SK-N-SH (cell line): Measurements from ENCODE around the gene SLC38A3. TPM values are rescaled to one million over a fixed set of nuclear protein-coding genes. Genes with fewer than 3 reads are reported as not detected.

Experiments
- CTCF ChIA-PET: fragments of 300-600, 350-600 bp; formaldehyde crosslinking; extraction: SDS; loops from one replicate; lab custom pipeline; 2021; lab: Yijun Ruan, JAX
- POLR2A ChIA-PET: fragments of 350-600 bp; sonication (Branson Sonifier 250); formaldehyde crosslinking; extraction: SDS; loops from one replicate; lab custom pipeline; 2020; ENCODE audit warnings: antibody characterized with exemption, inconsistent platforms; lab: Yijun Ruan, JAX
- DNase-seq: peaks from one replicate; pipeline ENCODE4 v3.0.0; 2012
- H2AFZ ChIP-seq: fragments of 200-600 bp; sonication (generic); 2 replicates; pipeline ENCODE4 v1.8.1; 2016; ENCODE audit warnings: antibody characterized with exemption, mild to moderate bottlenecking, low read depth
- H3F3A ChIP-seq: fragments of 200-600 bp; sonication (generic); replicated peaks from 2 replicates; pipeline ENCODE3; 2016; ENCODE audit warnings: antibody characterized with exemption, mild to moderate bottlenecking; ENCODE audit not compliant: insufficient read depth
- H3K27ac ChIP-seq, 2 experiments: fragments of 200-500 bp in 1 of 2; fragments of 200-600 bp in 1 of 2; sonication (Bioruptor generic) in 1 of 2; sonication (generic), shearing (Covaris generic) in 1 of 2; 2 replicates each; pipeline versions ENCODE4 v1.5.1 to v1.6.1; 2014 to 2016; ENCODE audit warnings: low read depth in 2 of 2, inconsistent platforms in 1 of 2, low read length in 1 of 2, mild to moderate bottlenecking in 1 of 2, mixed read lengths in 1 of 2
- H3K27me3 ChIP-seq: fragments of 200-600 bp; sonication (generic), shearing (Covaris generic); 2 replicates; pipeline ENCODE4 v1.6.1; 2016; ENCODE audit warnings: mixed run types; ENCODE audit not compliant: insufficient read depth
- H3K36me3 ChIP-seq, 2 experiments: fragments of 200-500 bp in 1 of 2; fragments of 200-600 bp in 1 of 2; sonication (Bioruptor generic) in 1 of 2; sonication (generic) in 1 of 2; replicated peaks in 1 of 2; 2 replicates each; pipeline versions ENCODE3 to v1.5.1; 2014 to 2016; ENCODE audit warnings: low read length in 1 of 2, mild to moderate bottlenecking in 1 of 2; ENCODE audit not compliant: insufficient read depth in 2 of 2, control insufficient read depth in 1 of 2
- H3K4me1 ChIP-seq, 2 experiments: fragments of 200-500 bp in 1 of 2; fragments of 200-600 bp in 1 of 2; sonication (Bioruptor generic) in 1 of 2; sonication (generic), shearing (Covaris generic) in 1 of 2; 2 replicates each; pipeline versions ENCODE4 v1.5.1 to v1.6.1; 2014 to 2016; ENCODE audit warnings: low read depth in 1 of 2, low read length in 1 of 2, mixed run types in 1 of 2; ENCODE audit not compliant: insufficient read depth in 2 of 2, control insufficient read depth in 1 of 2
- H3K4me2 ChIP-seq: fragments of 200-600 bp; sonication (generic), shearing (Covaris generic); 2 replicates; pipeline ENCODE4 v1.6.1; 2017; ENCODE audit warnings: mixed run types
- H3K4me3 ChIP-seq, 2 experiments: fragments of 200-500 bp in 1 of 2; fragments of 200-600 bp in 1 of 2; sonication (Bioruptor generic) in 1 of 2; sonication (generic), shearing (Covaris generic) in 1 of 2; 2 replicates each; pipeline versions ENCODE4 v1.5.1 to v1.8.1; 2014 to 2016; ENCODE audit warnings: low read depth in 2 of 2, inconsistent platforms in 1 of 2, low read length in 1 of 2, mild to moderate bottlenecking in 1 of 2, mixed read lengths in 1 of 2, moderate library complexity in 1 of 2
- H3K79me2 ChIP-seq: fragments of 200-600 bp; sonication (generic); 2 replicates; pipeline ENCODE4 v1.8.1; 2017; ENCODE audit warnings: mild to moderate bottlenecking; ENCODE audit not compliant: insufficient read depth
- H3K9ac ChIP-seq: fragments of 200-600 bp; sonication (generic); 2 replicates; pipeline ENCODE4 v1.6.1; 2017; ENCODE audit warnings: mixed run types
- H3K9me2 ChIP-seq: fragments of 200-600 bp; sonication (generic); 2 replicates; pipeline ENCODE4 v1.6.1; 2017; ENCODE audit warnings: mixed run types
- H3K9me3 ChIP-seq: fragments of 200-600 bp; sonication (generic); 2 replicates; pipeline ENCODE4 v1.6.1; 2017; ENCODE audit warnings: mixed run types, mild to moderate bottlenecking, moderate library complexity
- H4K20me1 ChIP-seq: fragments of 200-600 bp; sonication (generic); 2 replicates; pipeline ENCODE4 v1.6.1; 2017; ENCODE audit warnings: mild to moderate bottlenecking, mixed run types; ENCODE audit not compliant: insufficient read depth
- EZH2phosphoT487 ChIP-seq: fragments of 200-600 bp; sonication (generic); IDR thresholded peaks from 2 replicates; pipeline ENCODE4 v1.6.1; 2017; ENCODE audit warnings: low read depth, mixed run types, mild to moderate bottlenecking, antibody characterized with exemption, moderate library complexity, borderline replicate concordance
- FOXJ3 ChIP-seq: sonication (generic); formaldehyde crosslinking; IDR thresholded peaks from 2 replicates; pipeline ENCODE4 v1.5.1; 2020; ENCODE audit warnings: mild to moderate bottlenecking, missing genetic modification reagents
- FOXM1 ChIP-seq: IDR thresholded peaks from 2 replicates; pipeline ENCODE4 v1.4.0; 2012; ENCODE audit warnings: low read depth, mild to moderate bottlenecking
- JUND ChIP-seq: IDR thresholded peaks from 2 replicates; pipeline ENCODE4 v1.4.0; 2012
- MXI1 ChIP-seq: IDR thresholded peaks from 2 replicates; pipeline ENCODE4 v1.6.1; 2012; ENCODE audit warnings: mild to moderate bottlenecking, low read depth, low read length, improper control_type of control experiment
- RAD21 ChIP-seq: IDR thresholded peaks from 2 replicates; pipeline ENCODE4 v1.6.1; 2012; ENCODE audit warnings: mild to moderate bottlenecking, low read length
- RFX5 ChIP-seq: IDR thresholded peaks from 2 replicates; pipeline ENCODE4 v1.6.1; 2012; ENCODE audit warnings: mild to moderate bottlenecking, improper control_type of control experiment, low read length
- SIN3A ChIP-seq: IDR thresholded peaks from 2 replicates; pipeline ENCODE4 v1.6.1; 2012; ENCODE audit warnings: low read depth, mild to moderate bottlenecking, low read length, moderate library complexity, borderline replicate concordance
- WGBS: methylation state at CpG from one replicate; pipeline ENCODE4 v1.1.6; 2017; ENCODE audit warnings: low lambda C conversion rate; 5-methylcytosine and 5-hydroxymethylcytosine counted together
- polyA plus RNA-seq, 3 experiments: library from polyadenylated mRNA; depleted of rRNA; stranded (reverse); fragments of >200 nt; gene quantifications; 2 replicates each; pipeline ENCODE4 v1.2.3, GENCODE V29; 2012
- TF ChIP-seq, protein P1 (sequence below): fragments of 150-350 bp; IDR thresholded peaks from 2 replicates; pipeline ENCODE4 v1.6.1; 2016; ENCODE audit warnings: mild to moderate bottlenecking, low read depth, low read length
- TF ChIP-seq, protein P2 (sequence below): IDR thresholded peaks from 2 replicates; pipeline ENCODE4 v1.4.0; 2012; ENCODE audit warnings: low read depth
- TF ChIP-seq, protein P3 (sequence below): IDR thresholded peaks from 2 replicates; pipeline ENCODE4; 2012

The SLC38A3 gene
- polyA plus RNA-seq, 1 of the 3 experiments (the other 2 are of a cell fraction): 0.84 TPM

DNA sequence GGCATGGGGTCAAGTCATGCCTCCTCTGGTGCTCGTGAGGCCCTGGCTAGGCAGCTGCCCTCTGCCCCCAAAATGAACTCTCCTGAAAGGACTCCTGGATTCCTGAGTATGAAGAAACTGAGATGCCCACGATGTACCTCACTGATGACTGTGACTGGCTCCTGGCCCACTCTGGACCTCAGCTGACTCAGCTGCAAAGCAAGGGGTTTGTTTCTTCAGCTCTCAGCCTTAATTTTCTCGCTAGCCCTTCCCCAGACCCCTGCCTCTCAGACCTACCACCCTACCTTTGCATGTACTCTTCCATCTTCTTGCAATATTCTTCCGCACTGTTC, 25.7 kb downstream of the SLC38A3 start:
- H3K9me3 ChIP-seq: no peaks in the 10 kb centered on the region
- H3K79me2 ChIP-seq: no peaks in the 10 kb centered on the region
- no peak overlapping the region for H3K4me3 ChIP-seq
- H3K9ac ChIP-seq: no peak overlapping the region
- CTCF ChIA-PET: interaction anchor here (7.6 to 61.6 kb wide), 3 partner anchors 18 to 47 kb away, joined by 91 to 1375 read pairs (median 433); partner anchors contain the start of genes GNAI2, GNAT1 and LSMEM2
- H2AFZ ChIP-seq: no peak overlapping the region
- H3K9me2 ChIP-seq: no peaks in the 10 kb centered on the region
- no peak overlapping the region for H3K4me2 ChIP-seq
- no peaks in the 10 kb centered on the region for H3K36me3 ChIP-seq
- no peaks in the 10 kb centered on the region for H4K20me1 ChIP-seq
- no peak overlapping the region for H3K27ac ChIP-seq
- TF ChIP-seq JUND (no peak), FOXJ3 (CRISPR knock-in tag) (no peak)
- TF ChIP-seq, protein P1, sequence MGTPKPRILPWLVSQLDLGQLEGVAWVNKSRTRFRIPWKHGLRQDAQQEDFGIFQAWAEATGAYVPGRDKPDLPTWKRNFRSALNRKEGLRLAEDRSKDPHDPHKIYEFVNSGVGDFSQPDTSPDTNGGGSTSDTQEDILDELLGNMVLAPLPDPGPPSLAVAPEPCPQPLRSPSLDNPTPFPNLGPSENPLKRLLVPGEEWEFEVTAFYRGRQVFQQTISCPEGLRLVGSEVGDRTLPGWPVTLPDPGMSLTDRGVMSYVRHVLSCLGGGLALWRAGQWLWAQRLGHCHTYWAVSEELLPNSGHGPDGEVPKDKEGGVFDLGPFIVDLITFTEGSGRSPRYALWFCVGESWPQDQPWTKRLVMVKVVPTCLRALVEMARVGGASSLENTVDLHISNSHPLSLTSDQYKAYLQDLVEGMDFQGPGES: no peak
- TF ChIP-seq, protein P2, sequence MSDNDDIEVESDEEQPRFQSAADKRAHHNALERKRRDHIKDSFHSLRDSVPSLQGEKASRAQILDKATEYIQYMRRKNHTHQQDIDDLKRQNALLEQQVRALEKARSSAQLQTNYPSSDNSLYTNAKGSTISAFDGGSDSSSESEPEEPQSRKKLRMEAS: no peak
- no peak for DNase-seq
- H3K27me3 ChIP-seq: no peaks in the 10 kb centered on the region
- WGBS: 71% methylated on average over 3 of the region's 4 CpGs
- H3K4me1 ChIP-seq: peaks cover 3 to 9% of the 10 kb centered on the region in 2 experiments; a peak in 1 of 4 replicates
- H3F3A ChIP-seq: peaks cover 6% of the 10 kb centered on the region
- POLR2A ChIA-PET: interaction anchor here (0.9 kb wide), 1 partner anchor 30 kb away, joined by 4 read pairs; no protein-coding TSS in a partner anchor

DNA sequence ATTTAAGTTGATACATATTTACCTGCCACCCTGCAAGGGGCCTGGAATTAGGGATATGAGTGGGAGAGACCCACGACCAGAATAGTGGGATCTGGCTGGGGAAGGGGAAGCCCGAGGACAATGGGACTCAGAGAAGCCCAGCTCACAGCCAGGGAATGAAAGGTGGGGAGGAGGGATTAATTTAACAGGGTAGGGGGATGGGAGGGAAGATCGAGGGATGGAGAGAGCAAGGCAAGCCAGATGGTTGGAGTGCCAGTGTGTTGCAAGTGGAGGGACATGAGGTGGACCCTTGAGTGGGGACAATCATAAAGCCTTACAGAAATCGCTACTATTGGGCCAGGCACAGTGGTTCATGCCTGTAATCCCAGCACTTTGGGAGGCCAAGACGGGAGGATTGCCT, 26.5 kb downstream of the SLC38A3 start:
- peaks cover 6% of the 10 kb centered on the region for H3F3A ChIP-seq
- no peaks in the 10 kb centered on the region for H3K27me3 ChIP-seq
- 0 out of 2 replicates have a peak, but pooled peaks cover 3% of the 10 kb centered on the region for H4K20me1 ChIP-seq
- no peaks in the 10 kb centered on the region for H3K9me3 ChIP-seq
- H3K79me2 ChIP-seq: peaks cover 6% of the 10 kb centered on the region
- 75% methylated on average over 5 of the region's 5 CpGs for WGBS
- H3K9ac ChIP-seq: no peak overlapping the region
- no peak for TF ChIP-seq RAD21
- no peak for TF ChIP-seq SIN3A
- TF ChIP-seq MXI1: no peak
- no peak for TF ChIP-seq FOXM1
- no peak for TF ChIP-seq JUND
- TF ChIP-seq, protein P3, sequence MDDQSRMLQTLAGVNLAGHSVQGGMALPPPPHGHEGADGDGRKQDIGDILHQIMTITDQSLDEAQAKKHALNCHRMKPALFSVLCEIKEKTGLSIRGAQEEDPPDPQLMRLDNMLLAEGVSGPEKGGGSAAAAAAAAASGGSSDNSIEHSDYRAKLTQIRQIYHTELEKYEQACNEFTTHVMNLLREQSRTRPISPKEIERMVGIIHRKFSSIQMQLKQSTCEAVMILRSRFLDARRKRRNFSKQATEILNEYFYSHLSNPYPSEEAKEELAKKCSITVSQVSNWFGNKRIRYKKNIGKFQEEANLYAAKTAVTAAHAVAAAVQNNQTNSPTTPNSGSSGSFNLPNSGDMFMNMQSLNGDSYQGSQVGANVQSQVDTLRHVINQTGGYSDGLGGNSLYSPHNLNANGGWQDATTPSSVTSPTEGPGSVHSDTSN: no peak
- TF ChIP-seq RFX5: no peak
- TF ChIP-seq EZH2phosphoT487: no peak
- TF ChIP-seq, all 33 proteins: peak for 0
- Histone ChIP-seq H3K9me2 (no peaks in the 10 kb centered on the region), H3K36me3 (no peaks in the 10 kb centered on the region), H2AFZ (no peak overlapping the region), H3K4me2 (no peak overlapping the region), H3K4me1 (peaks cover 3 to 9% of the 10 kb centered on the region in 2 experiments; a peak in 1 of 4 replicates), H3K4me3 (no peak overlapping the region), H3K27ac (no peak overlapping the region)
- CTCF ChIA-PET: interaction anchor here (7.6 to 61.6 kb wide), 3 partner anchors 17 to 46 kb away, joined by 91 to 1375 read pairs (median 433); partner anchors contain the start of genes GNAI2, GNAT1 and LSMEM2
- POLR2A ChIA-PET: no interaction called here
- DNase-seq: no peak
